HL-60/S4 (cell line): ENCODE data around the gene EEF1AKMT3.
"Not testable (repeated sequence)": the region's sequence is repeated elsewhere in the genome, so short reads cannot be mapped to it uniquely, and the experiment has no call there.

Experiments
- in situ Hi-C: fragments of 300-500 bp; cut with MboI; formaldehyde crosslinking; loops from 2 replicates; pipeline ENCODE4 v1.14.3; 2022; ENCODE audit warnings: low sequenced_read_pairs

The EEF1AKMT3 gene

GRCh38 chr12:57764662-57765002 is 7.8 kb upstream of the EEF1AKMT3 start:
- in situ Hi-C loops: no loop called here

GRCh38 chr12:57765003-57765697 is 7.3 kb upstream of the EEF1AKMT3 start:
- in situ Hi-C loops: no loop called here

GRCh38 chr12:57765698-57766463 is 6.5 kb upstream of the EEF1AKMT3 start:
- in situ Hi-C loops: no loop called here

- in situ Hi-C loops: no loop called here
Measured at GRCh38 chr12:57766464-57767304, 5.7 kb upstream of the EEF1AKMT3 start, which contains the start of gene CYP27B1. CYP27B1 (minus strand) TSS chr12:57767078; CDS start chr12:57767041, 37 bp downstream.

- in situ Hi-C loops: no loop called here
Measured at GRCh38 chr12:57767305-57767698, 5.1 kb upstream of the EEF1AKMT3 start.

- in situ Hi-C loops: no loop called here
Measured at GRCh38 chr12:57767876-57768275, 4.5 kb upstream of the EEF1AKMT3 start.

GRCh38 chr12:57769594-57769993 is 2.8 kb upstream of the EEF1AKMT3 start:
- in situ Hi-C loops: no loop called here

- in situ Hi-C loops: no loop called here
Measured at GRCh38 chr12:57770734-57771133, 1.7 kb upstream of the EEF1AKMT3 start.

- in situ Hi-C loops: no loop called here
Measured at GRCh38 chr12:57771236-57771872, 1.1 kb upstream of the EEF1AKMT3 start.

- in situ Hi-C loops: no loop called here
Measured at GRCh38 chr12:57771873-57772428, 463 bp upstream of the EEF1AKMT3 start, which contains the start of gene METTL1. METTL1 (minus strand) TSS chr12:57772105; CDS start chr12:57772083, 22 bp downstream.

GRCh38 chr12:57774634-57775033 is 2.2 kb downstream of the EEF1AKMT3 start:
- in situ Hi-C loops: not testable (repeated sequence)

- in situ Hi-C loops: no loop called here
Measured at GRCh38 chr12:57775044-57775443, 2.6 kb downstream of the EEF1AKMT3 start.

- in situ Hi-C loops: no loop called here
Measured at GRCh38 chr12:57775563-57776246, 3.3 kb downstream of the EEF1AKMT3 start.

GRCh38 chr12:57776247-57776587 is 3.8 kb downstream of the EEF1AKMT3 start:
- in situ Hi-C loops: no loop called here

GRCh38 chr12:57777367-57777766 is 5.0 kb downstream of the EEF1AKMT3 start:
- in situ Hi-C loops: no loop called here

GRCh38 chr12:57777911-57778310 is 5.5 kb downstream of the EEF1AKMT3 start:
- in situ Hi-C loops: no loop called here

- in situ Hi-C loops: no loop called here
Measured at GRCh38 chr12:57779736-57780135, 7.3 kb downstream of the EEF1AKMT3 start.

- in situ Hi-C loops: no loop called here
Measured at GRCh38 chr12:57780284-57780897, 8.0 kb downstream of the EEF1AKMT3 start.

GRCh38 chr12:57781244-57781643 is 8.8 kb downstream of the EEF1AKMT3 start:
- in situ Hi-C loops: no loop called here

GRCh38 chr12:57781801-57782200 is 9.4 kb downstream of the EEF1AKMT3 start:
- in situ Hi-C loops: no loop called here
